H1 (cell line): ENCODE data around the gene MAML3. TPM values are rescaled to one million over a fixed set of nuclear protein-coding genes. Genes with fewer than 3 reads are reported as not detected.

Experiments
- CTCF ChIA-PET: fragments of 300-600 bp; sonication (Branson Sonifier 250); formaldehyde crosslinking; loops from one replicate; lab custom pipeline; 2021; ENCODE audit not compliant: partially characterized antibody; lab: Charles Lee
- POLR2A ChIA-PET: fragments of 300-600 bp; sonication (Branson Sonifier 250); formaldehyde crosslinking; loops from one replicate; lab custom pipeline; 2021; ENCODE audit warnings: inconsistent platforms; ENCODE audit not compliant: partially characterized antibody; lab: Charles Lee
- DNase-seq, 2 experiments: peaks; one replicate each; pipeline versions ENCODE4 v3.0.0 to v3.0.0-alpha.2; 2010 to 2022; ENCODE audit warnings: low spot score in 2 of 2, low read depth in 1 of 2, mixed read lengths in 1 of 2
- FAIRE-seq: peaks from 2 replicates; lab custom pipeline; 2011; peaks lifted over from hg19 to GRCh38; lab: Jason Lieb, UNC
- H2AFZ ChIP-seq: 2 replicates; pipeline ENCODE4 v1.8.1; 2012; ENCODE audit warnings: low read length, inconsistent platforms
- H2AK5ac ChIP-seq: 2 replicates; pipeline ENCODE4 v1.6.1; 2013; ENCODE audit warnings: low read depth, low read length
- H2BK120ac ChIP-seq: replicated peaks from 2 replicates; pipeline ENCODE3; 2013; ENCODE audit warnings: low read depth, low read length, inconsistent platforms
- H2BK12ac ChIP-seq: 2 replicates; pipeline ENCODE4 v1.6.1; 2013; ENCODE audit warnings: low read depth, low read length
- H2BK15ac ChIP-seq: 2 replicates; pipeline ENCODE4 v1.6.1; 2013; ENCODE audit warnings: low read length
- H2BK20ac ChIP-seq: 2 replicates; pipeline ENCODE4 v1.6.1; 2013; ENCODE audit warnings: low read length
- H2BK5ac ChIP-seq: 2 replicates; pipeline ENCODE4 v1.6.1; 2013; ENCODE audit warnings: low read depth, low read length
- H3K14ac ChIP-seq: 2 replicates; pipeline ENCODE4 v1.6.1; 2013; ENCODE audit warnings: inconsistent platforms; ENCODE audit not compliant: insufficient read length
- H3K18ac ChIP-seq: 2 replicates; pipeline ENCODE4 v1.6.1; 2013; ENCODE audit warnings: low read length; ENCODE audit errors: extremely low read depth
- H3K23ac ChIP-seq: 2 replicates; pipeline ENCODE4 v1.6.1; 2013; ENCODE audit warnings: inconsistent platforms; ENCODE audit not compliant: insufficient read length
- H3K23me2 ChIP-seq: 2 replicates; pipeline ENCODE4 v1.6.1; 2013; ENCODE audit warnings: low read depth, low read length
- H3K27ac ChIP-seq: 2 replicates; pipeline ENCODE4 v1.6.1; 2011; ENCODE audit warnings: low read depth, low read length, inconsistent platforms
- H3K27me3 ChIP-seq, 4 experiments: replicated peaks in 1 of 4; 1 replicate in 1 of 4; 2 replicates in 3 of 4; pipeline versions ENCODE4 v1.6.1 to v1.8.1; 2011 to 2013; ENCODE audit warnings: low read length in 3 of 4, mild to moderate bottlenecking in 3 of 4, inconsistent platforms in 2 of 4, mixed read lengths in 2 of 4, moderate library complexity in 1 of 4; ENCODE audit not compliant: control insufficient read depth in 3 of 4, insufficient read depth in 3 of 4; ENCODE audit errors: extremely low read depth in 1 of 4
- H3K36me3 ChIP-seq, 4 experiments: 2 replicates each; pipeline versions ENCODE4 v1.6.1 to v1.8.1; 2011 to 2013; ENCODE audit warnings: mild to moderate bottlenecking in 4 of 4, low read length in 3 of 4, moderate library complexity in 2 of 4, control low read depth in 1 of 4, inconsistent platforms in 1 of 4; ENCODE audit not compliant: insufficient read depth in 4 of 4, control insufficient read depth in 2 of 4
- H3K4ac ChIP-seq: replicated peaks from 2 replicates; pipeline ENCODE3; 2013; ENCODE audit warnings: low read length, low read depth, mixed read lengths, inconsistent platforms; ENCODE audit not compliant: insufficient read length
- H3K4me1 ChIP-seq, 4 experiments: replicated peaks in 1 of 4; 1 replicate in 1 of 4; 2 replicates in 3 of 4; pipeline versions ENCODE4 v1.6.1 to v1.8.1; 2011 to 2013; ENCODE audit warnings: low read length in 3 of 4, inconsistent platforms in 2 of 4, mixed read lengths in 1 of 4; ENCODE audit not compliant: insufficient read depth in 4 of 4, control insufficient read depth in 3 of 4
- H3K4me2 ChIP-seq, 2 experiments: 2 replicates each; pipeline versions ENCODE4 v1.6.1 to v1.8.1; 2011 to 2013; ENCODE audit warnings: low read depth in 2 of 2, low read length in 2 of 2, control low read depth in 1 of 2, inconsistent platforms in 1 of 2, mild to moderate bottlenecking in 1 of 2; ENCODE audit not compliant: insufficient read depth in 1 of 2
- H3K4me3 ChIP-seq, 4 experiments: fragments of 200-600, 300-600 bp in 1 of 4; sonication (generic), shearing (Covaris generic), sonication (Bioruptor Twin) in 1 of 4; 2 replicates each; pipeline versions ENCODE4 v1.5.1 to v1.8.1; 2011 to 2016; ENCODE audit warnings: low read length in 4 of 4, low read depth in 3 of 4, control low read depth in 2 of 4, inconsistent platforms in 2 of 4, mild to moderate bottlenecking in 2 of 4, mixed read lengths in 1 of 4, moderate library complexity in 1 of 4; ENCODE audit not compliant: insufficient read depth in 2 of 4; ENCODE audit errors: extremely low read depth in 1 of 4
- H3K56ac ChIP-seq: replicated peaks from 2 replicates; pipeline ENCODE3; 2013; ENCODE audit warnings: low read depth, mild to moderate bottlenecking, mixed read lengths, low read length, inconsistent platforms; ENCODE audit not compliant: insufficient read length
- H3K79me1 ChIP-seq: 2 replicates; pipeline ENCODE4 v1.6.1; 2013; ENCODE audit warnings: low read depth, low read length, control low read depth
- H3K79me2 ChIP-seq, 2 experiments: 2 replicates each; pipeline versions ENCODE4 v1.6.1 to v1.8.1; 2012 to 2013; ENCODE audit warnings: low read length in 2 of 2, mild to moderate bottlenecking in 2 of 2, inconsistent platforms in 1 of 2; ENCODE audit not compliant: insufficient read depth in 2 of 2, control insufficient read depth in 1 of 2
- H3K9ac ChIP-seq, 4 experiments: replicated peaks in 1 of 4; 1 replicate in 1 of 4; 2 replicates in 3 of 4; pipeline versions ENCODE4 v1.6.1 to v1.8.1; 2011 to 2013; ENCODE audit warnings: low read depth in 3 of 4, low read length in 3 of 4, control low read depth in 2 of 4, mild to moderate bottlenecking in 2 of 4, moderate library complexity in 2 of 4, inconsistent platforms in 1 of 4; ENCODE audit errors: extremely low read depth in 1 of 4
- H3K9me3 ChIP-seq, 2 experiments: 2 replicates each; pipeline versions ENCODE4 v1.6.1 to v1.8.1; 2012 to 2013; ENCODE audit warnings: mild to moderate bottlenecking in 2 of 2, moderate library complexity in 2 of 2, control low read depth in 1 of 2, inconsistent platforms in 1 of 2, low read depth in 1 of 2, low read length in 1 of 2, mixed read lengths in 1 of 2; ENCODE audit not compliant: insufficient read depth in 2 of 2
- H4K20me1 ChIP-seq, 2 experiments: replicated peaks in 1 of 2; 2 replicates each; pipeline versions ENCODE3 to v1.8.1; 2011 to 2013; ENCODE audit warnings: inconsistent platforms in 2 of 2, low read length in 2 of 2, mild to moderate bottlenecking in 1 of 2; ENCODE audit not compliant: insufficient read depth in 2 of 2, control insufficient read depth in 1 of 2
- H4K5ac ChIP-seq: 2 replicates; pipeline ENCODE4 v1.6.1; 2013; ENCODE audit warnings: low read length, low read depth, mixed read lengths, inconsistent platforms; ENCODE audit not compliant: insufficient read length
- H4K8ac ChIP-seq: 2 replicates; pipeline ENCODE4 v1.8.0; 2013; ENCODE audit warnings: mild to moderate bottlenecking, moderate library complexity, low read length, inconsistent platforms; ENCODE audit not compliant: insufficient read depth; ENCODE audit errors: extremely low read depth
- H4K91ac ChIP-seq: replicated peaks from 2 replicates; pipeline ENCODE3; 2013; ENCODE audit warnings: low read length, mixed read lengths, inconsistent platforms; ENCODE audit not compliant: insufficient read length
- NRF1 ChIP-seq: IDR thresholded peaks from 2 replicates; pipeline ENCODE4 v1.6.1; 2011; ENCODE audit warnings: mild to moderate bottlenecking, low read depth, low read length, improper control_type of control experiment
- RAD21 ChIP-seq, 2 experiments: IDR thresholded peaks in 1 of 2; conservative IDR thresholded peaks in 1 of 2; 2 replicates each; pipeline ENCODE4 v1.6.1; 2011; ENCODE audit warnings: low read depth in 2 of 2, low read length in 2 of 2, improper control_type of control experiment in 1 of 2, inconsistent platforms in 1 of 2, mild to moderate bottlenecking in 1 of 2, moderate library complexity in 1 of 2
- WGBS, 2 experiments: shearing (Covaris generic) in 1 of 2; methylation state at CpG; one replicate each; pipeline versions ENCODE4 v1.1.6 to v1.1.7; 2013 to 2015; ENCODE audit warnings: low lambda C conversion rate in 2 of 2, mixed read lengths in 2 of 2, inconsistent platforms in 1 of 2, low coverage in 1 of 2, missing lambda C conversion rate in 1 of 2; ENCODE audit not compliant: insufficient replicate concordance in 2 of 2, insufficient coverage in 1 of 2, insufficient read length in 1 of 2; ENCODE audit errors: extremely low coverage in 1 of 2, missing lambda C conversion rate in 1 of 2; 5-methylcytosine and 5-hydroxymethylcytosine counted together
- polyA plus RNA-seq, 7 experiments: library from polyadenylated mRNA; depleted of rRNA in 3 of 7; stranded (reverse) in 5 of 7; unstranded in 2 of 7; fragments of >200 nt in 5 of 7; fragments of 200-250 nt in 2 of 7; gene quantifications; 1 replicate in 5 of 7; 2 replicates in 1 of 7; 4 replicates in 1 of 7; pipeline versions ENCODE4 v1.2.1 to v1.2.3, GENCODE V29; 2011 to 2013; ENCODE audit warnings: missing spikeins in 2 of 7, mixed read lengths in 2 of 7
- total RNA-seq: library from RNA; stranded (reverse); fragmentation: NEBNext Ultra II Directional; extraction: Animal tissue kit (Norgen Biotek cat#: 25700); gene quantifications from 2 replicates; pipeline ENCODE4 v1.2.1, GENCODE V29; 2021
- TF ChIP-seq, protein P1 (sequence below), 3 experiments: IDR thresholded peaks; 1 replicate in 2 of 3; 2 replicates in 1 of 3; pipeline versions ENCODE4 v1.5.1 to v1.6.1; 2011; ENCODE audit warnings: low read length in 3 of 3, mild to moderate bottlenecking in 3 of 3, inconsistent platforms in 2 of 3, low read depth in 1 of 3, moderate library complexity in 1 of 3; ENCODE audit not compliant: insufficient read depth in 1 of 3; ENCODE audit errors: control extremely low read depth in 1 of 3

The MAML3 gene
- total and polyA plus RNA-seq, 2 of the 8 experiments (the other 6 are each of a cell fraction or from before 2014, with no cell fraction given), result 2.1 to 5.7 TPM

DNA sequence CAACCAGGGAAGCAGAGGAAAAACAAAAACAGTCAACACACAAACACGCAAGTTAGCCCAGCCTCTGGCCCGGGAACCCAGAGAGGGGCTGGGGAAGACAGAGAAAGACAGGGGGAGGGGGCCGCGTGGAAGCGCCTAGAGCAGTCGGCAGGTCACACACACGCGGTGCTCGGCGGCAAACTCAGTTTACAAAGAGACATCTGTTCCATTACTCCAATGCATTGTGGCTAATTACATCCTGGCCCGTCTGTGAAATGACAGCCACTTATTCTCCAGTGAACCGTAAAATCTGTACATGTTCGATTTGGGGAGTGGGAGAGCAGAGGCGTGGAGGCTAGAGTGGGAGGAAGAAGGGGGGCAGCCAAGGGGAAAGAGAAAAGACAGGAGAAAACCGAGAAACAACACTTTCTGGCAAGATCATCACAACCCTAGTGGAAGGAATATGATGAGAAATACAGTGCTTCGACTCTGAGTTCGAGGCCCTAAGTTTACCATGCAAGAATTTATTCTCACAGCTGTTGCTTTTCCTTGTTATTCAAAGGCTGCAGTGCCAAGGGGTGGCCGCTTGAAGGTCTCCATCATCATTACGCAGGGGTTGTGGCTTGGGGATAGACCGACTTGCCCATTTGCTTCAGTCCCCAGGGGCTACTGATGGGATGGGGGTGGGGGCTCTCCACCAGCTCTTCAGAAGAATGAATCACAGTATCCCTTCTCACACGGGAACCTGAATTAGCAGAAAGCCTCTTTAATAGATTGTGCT lies 320.7 kb downstream of the MAML3 start:
- H3K4ac ChIP-seq, result no peak overlapping the region
- H3K4me1 ChIP-seq, result peaks cover 2 to 12% (median 10%) of the 10 kb centered on the region in 4 experiments; a peak in 4 of 7 replicates
- FAIRE-seq (no peak), DNase-seq (no peak)
- no peaks in the 10 kb centered on the region for H3K79me1 ChIP-seq
- H3K18ac ChIP-seq, result no peak overlapping the region
- H4K91ac ChIP-seq, result no peak overlapping the region
- H3K36me3 ChIP-seq, result no peaks in the 10 kb centered on the region
- H2BK15ac ChIP-seq, result no peak overlapping the region
- no peak overlapping the region for H2BK5ac ChIP-seq
- H2AFZ ChIP-seq, result no peak overlapping the region
- H3K56ac ChIP-seq, result no peak overlapping the region
- H4K8ac ChIP-seq, result no peak overlapping the region
- no peak overlapping the region for H3K4me2 ChIP-seq
- H3K27me3 ChIP-seq, result no peaks in the 10 kb centered on the region
- no peak overlapping the region for H3K4me3 ChIP-seq
- H3K9me3 ChIP-seq, result no peaks in the 10 kb centered on the region
- no peak overlapping the region for H2AK5ac ChIP-seq
- H4K5ac ChIP-seq, result no peak overlapping the region
- no peak overlapping the region for H3K23ac ChIP-seq
- CTCF ChIA-PET, result interaction anchor here (0.8 to 1.9 kb wide), 12 partner anchors 8 to 179 kb away, joined by 3 to 9 read pairs (median 4); no protein-coding TSS in a partner anchor
- peak overlapping the region; percentile 35; the same call in 1 of the 2 replicates for H2BK20ac ChIP-seq
- H2BK12ac ChIP-seq, result 0 out of 2 replicates have a peak overlapping the region, but pooled peaks have one; percentile 32
- H3K27ac ChIP-seq, result no peak overlapping the region
- POLR2A ChIA-PET, result interaction anchor here (0.8 to 1.3 kb wide), 4 partner anchors 9 to 42 kb away, joined by 3 read pairs; no protein-coding TSS in a partner anchor
- H3K14ac ChIP-seq, result no peak overlapping the region
- peak; percentile 4 to 39; a peak in 3 of 4 replicates for TF ChIP-seq RAD21 (IDR thresholded peaks at IDR 0.05 in 1 of 2, conservative IDR thresholded peaks at IDR 0.05 in 1 of 2; ENCODE audit: low read depth in 2 of 2, low read length in 2 of 2)
- TF ChIP-seq NRF1, result no peak
- TF ChIP-seq, protein P1, sequence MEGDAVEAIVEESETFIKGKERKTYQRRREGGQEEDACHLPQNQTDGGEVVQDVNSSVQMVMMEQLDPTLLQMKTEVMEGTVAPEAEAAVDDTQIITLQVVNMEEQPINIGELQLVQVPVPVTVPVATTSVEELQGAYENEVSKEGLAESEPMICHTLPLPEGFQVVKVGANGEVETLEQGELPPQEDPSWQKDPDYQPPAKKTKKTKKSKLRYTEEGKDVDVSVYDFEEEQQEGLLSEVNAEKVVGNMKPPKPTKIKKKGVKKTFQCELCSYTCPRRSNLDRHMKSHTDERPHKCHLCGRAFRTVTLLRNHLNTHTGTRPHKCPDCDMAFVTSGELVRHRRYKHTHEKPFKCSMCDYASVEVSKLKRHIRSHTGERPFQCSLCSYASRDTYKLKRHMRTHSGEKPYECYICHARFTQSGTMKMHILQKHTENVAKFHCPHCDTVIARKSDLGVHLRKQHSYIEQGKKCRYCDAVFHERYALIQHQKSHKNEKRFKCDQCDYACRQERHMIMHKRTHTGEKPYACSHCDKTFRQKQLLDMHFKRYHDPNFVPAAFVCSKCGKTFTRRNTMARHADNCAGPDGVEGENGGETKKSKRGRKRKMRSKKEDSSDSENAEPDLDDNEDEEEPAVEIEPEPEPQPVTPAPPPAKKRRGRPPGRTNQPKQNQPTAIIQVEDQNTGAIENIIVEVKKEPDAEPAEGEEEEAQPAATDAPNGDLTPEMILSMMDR (IDR thresholded peaks at IDR 0.05; ENCODE audit: control extremely low read depth in 1 of 3, insufficient read depth in 1 of 3, low read depth in 1 of 3, low read length in 3 of 3), result peak in 2 of 3 experiments; percentile 11 to 22; a peak in 2 of 4 replicates
- no peaks in the 10 kb centered on the region for H3K23me2 ChIP-seq
- no peak overlapping the region for H3K9ac ChIP-seq
- H3K79me2 ChIP-seq, result no peaks in the 10 kb centered on the region
- no peaks in the 10 kb centered on the region for H4K20me1 ChIP-seq
- H2BK120ac ChIP-seq, result no peak overlapping the region
- 79% methylated on average over 13 of the region's 21 CpGs; no CpG with 5 or more reads in 1 of the 2 experiments for WGBS, 2 experiments
